ENCODE data around the gene SLC34A3.
A peak's percentile ranks its signal among the peaks of the same experiment; 100 is the strongest.
"Not testable (repeated sequence)": the region's sequence is repeated elsewhere in the genome, so short reads cannot be mapped to it uniquely, and the experiment has no call there.

SLC34A3 gene

GRCh38 chr9:137231372-137232039 is 805 bp downstream of the SLC34A3 start:
- no peak for DNase-seq

- DNase-seq = no peak
Observed at GRCh38 chr9:137232101-137232500, 1.4 kb downstream of the SLC34A3 start.

- no peak for DNase-seq
Observed at GRCh38 chr9:137232510-137232909, 1.8 kb downstream of the SLC34A3 start.

- DNase-seq = no peak
Observed at GRCh38 chr9:137233143-137233980, 2.7 kb downstream of the SLC34A3 start.

- no peak for DNase-seq
Observed at GRCh38 chr9:137234055-137234697, 3.5 kb downstream of the SLC34A3 start.

- no peak for DNase-seq
Observed at GRCh38 chr9:137234758-137235423, 4.2 kb downstream of the SLC34A3 start.

GRCh38 chr9:137235424-137236237 is 4.9 kb downstream of the SLC34A3 start:
- no peak for DNase-seq

- peak; percentile 93 for DNase-seq
Observed at GRCh38 chr9:137236238-137236935, 5.7 kb downstream of the SLC34A3 start.

- no peak for DNase-seq
Observed at GRCh38 chr9:137236936-137237421, 6.3 kb downstream of the SLC34A3 start.

GRCh38 chr9:137237759-137238726 is 7.3 kb downstream of the SLC34A3 start:
- no peak for DNase-seq

- not testable (repeated sequence) for DNase-seq
Observed at GRCh38 chr9:137239541-137240200, 9.0 kb downstream of the SLC34A3 start.

- no peak for DNase-seq
Observed at GRCh38 chr9:137240318-137240840, 9.7 kb downstream of the SLC34A3 start.

- peak; percentile 99 for DNase-seq
Observed at GRCh38 chr9:137240841-137241489, 10.3 kb downstream of the SLC34A3 start, which contains the start of gene TUBB4B. Gene TUBB4B (plus strand): TSS chr9:137241287. CDS start chr9:137241361, 74 bp downstream.

GRCh38 chr9:137241490-137242268 is 11.0 kb downstream of the SLC34A3 start:
- peak; percentile 66 for DNase-seq

- DNase-seq = no peak
Observed at GRCh38 chr9:137242269-137243203, 11.8 kb downstream of the SLC34A3 start.

- DNase-seq = not testable (repeated sequence)
Observed at GRCh38 chr9:137243266-137243625, 12.5 kb downstream of the SLC34A3 start.
